ENCODE data around the gene RALGAPA2.

Gene RALGAPA2

GRCh38 chr20:20624914-20625313, 87.5 kb downstream of the RALGAPA2 start:
- no peak for DNase-seq (ENCODE audit: low read depth in 1 of 2, low spot score in 1 of 2)
- no peaks in the 10 kb centered on the region for H3K27me3 ChIP-seq (ENCODE audit: insufficient read depth, poor library complexity, severe bottlenecking)
- H3K27ac ChIP-seq (replicated peaks) = no peak overlapping the region
- H3K4me3 ChIP-seq (replicated peaks; ENCODE audit: insufficient read depth, low read length) = no peak overlapping the region
- TF ChIP-seq POLR2AphosphoS5 (IDR thresholded peaks at IDR 0.05; ENCODE audit: low read depth) = no peak
- TF ChIP-seq, protein P1, sequence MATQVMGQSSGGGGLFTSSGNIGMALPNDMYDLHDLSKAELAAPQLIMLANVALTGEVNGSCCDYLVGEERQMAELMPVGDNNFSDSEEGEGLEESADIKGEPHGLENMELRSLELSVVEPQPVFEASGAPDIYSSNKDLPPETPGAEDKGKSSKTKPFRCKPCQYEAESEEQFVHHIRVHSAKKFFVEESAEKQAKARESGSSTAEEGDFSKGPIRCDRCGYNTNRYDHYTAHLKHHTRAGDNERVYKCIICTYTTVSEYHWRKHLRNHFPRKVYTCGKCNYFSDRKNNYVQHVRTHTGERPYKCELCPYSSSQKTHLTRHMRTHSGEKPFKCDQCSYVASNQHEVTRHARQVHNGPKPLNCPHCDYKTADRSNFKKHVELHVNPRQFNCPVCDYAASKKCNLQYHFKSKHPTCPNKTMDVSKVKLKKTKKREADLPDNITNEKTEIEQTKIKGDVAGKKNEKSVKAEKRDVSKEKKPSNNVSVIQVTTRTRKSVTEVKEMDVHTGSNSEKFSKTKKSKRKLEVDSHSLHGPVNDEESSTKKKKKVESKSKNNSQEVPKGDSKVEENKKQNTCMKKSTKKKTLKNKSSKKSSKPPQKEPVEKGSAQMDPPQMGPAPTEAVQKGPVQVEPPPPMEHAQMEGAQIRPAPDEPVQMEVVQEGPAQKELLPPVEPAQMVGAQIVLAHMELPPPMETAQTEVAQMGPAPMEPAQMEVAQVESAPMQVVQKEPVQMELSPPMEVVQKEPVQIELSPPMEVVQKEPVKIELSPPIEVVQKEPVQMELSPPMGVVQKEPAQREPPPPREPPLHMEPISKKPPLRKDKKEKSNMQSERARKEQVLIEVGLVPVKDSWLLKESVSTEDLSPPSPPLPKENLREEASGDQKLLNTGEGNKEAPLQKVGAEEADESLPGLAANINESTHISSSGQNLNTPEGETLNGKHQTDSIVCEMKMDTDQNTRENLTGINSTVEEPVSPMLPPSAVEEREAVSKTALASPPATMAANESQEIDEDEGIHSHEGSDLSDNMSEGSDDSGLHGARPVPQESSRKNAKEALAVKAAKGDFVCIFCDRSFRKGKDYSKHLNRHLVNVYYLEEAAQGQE (IDR thresholded peaks at IDR 0.05; ENCODE audit: insufficient replicate concordance, low read depth) = no peak
- TF ChIP-seq, protein P2, sequence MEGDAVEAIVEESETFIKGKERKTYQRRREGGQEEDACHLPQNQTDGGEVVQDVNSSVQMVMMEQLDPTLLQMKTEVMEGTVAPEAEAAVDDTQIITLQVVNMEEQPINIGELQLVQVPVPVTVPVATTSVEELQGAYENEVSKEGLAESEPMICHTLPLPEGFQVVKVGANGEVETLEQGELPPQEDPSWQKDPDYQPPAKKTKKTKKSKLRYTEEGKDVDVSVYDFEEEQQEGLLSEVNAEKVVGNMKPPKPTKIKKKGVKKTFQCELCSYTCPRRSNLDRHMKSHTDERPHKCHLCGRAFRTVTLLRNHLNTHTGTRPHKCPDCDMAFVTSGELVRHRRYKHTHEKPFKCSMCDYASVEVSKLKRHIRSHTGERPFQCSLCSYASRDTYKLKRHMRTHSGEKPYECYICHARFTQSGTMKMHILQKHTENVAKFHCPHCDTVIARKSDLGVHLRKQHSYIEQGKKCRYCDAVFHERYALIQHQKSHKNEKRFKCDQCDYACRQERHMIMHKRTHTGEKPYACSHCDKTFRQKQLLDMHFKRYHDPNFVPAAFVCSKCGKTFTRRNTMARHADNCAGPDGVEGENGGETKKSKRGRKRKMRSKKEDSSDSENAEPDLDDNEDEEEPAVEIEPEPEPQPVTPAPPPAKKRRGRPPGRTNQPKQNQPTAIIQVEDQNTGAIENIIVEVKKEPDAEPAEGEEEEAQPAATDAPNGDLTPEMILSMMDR (IDR thresholded peaks at IDR 0.05; ENCODE audit: insufficient read depth, low read length) = no peak
- no peak for TF ChIP-seq SPI1 (IDR thresholded peaks at IDR 0.05; ENCODE audit: borderline replicate concordance, low read depth)
- TF ChIP-seq GABPA (IDR thresholded peaks at IDR 0.05; ENCODE audit: low read depth) = no peak

GRCh38 chr20:20621195-20621594, 91.2 kb downstream of the RALGAPA2 start:
- DNase-seq (ENCODE audit: low read depth in 1 of 2, low spot score in 1 of 2) = no peak
- TF ChIP-seq SPI1 (IDR thresholded peaks at IDR 0.05; ENCODE audit: borderline replicate concordance, low read depth) (no peak), GABPA (IDR thresholded peaks at IDR 0.05; ENCODE audit: low read depth) (no peak), POLR2AphosphoS5 (IDR thresholded peaks at IDR 0.05; ENCODE audit: low read depth) (no peak)
- TF ChIP-seq, protein P1 (IDR thresholded peaks at IDR 0.05; ENCODE audit: insufficient replicate concordance, low read depth) = no peak
- TF ChIP-seq, protein P2 (IDR thresholded peaks at IDR 0.05; ENCODE audit: insufficient read depth, low read length) = no peak
- Histone ChIP-seq H3K4me3 (replicated peaks; ENCODE audit: insufficient read depth, low read length) (no peak overlapping the region), H3K27ac (replicated peaks) (no peak overlapping the region), H3K27me3 (ENCODE audit: insufficient read depth, poor library complexity, severe bottlenecking) (no peaks in the 10 kb centered on the region)

DNA sequence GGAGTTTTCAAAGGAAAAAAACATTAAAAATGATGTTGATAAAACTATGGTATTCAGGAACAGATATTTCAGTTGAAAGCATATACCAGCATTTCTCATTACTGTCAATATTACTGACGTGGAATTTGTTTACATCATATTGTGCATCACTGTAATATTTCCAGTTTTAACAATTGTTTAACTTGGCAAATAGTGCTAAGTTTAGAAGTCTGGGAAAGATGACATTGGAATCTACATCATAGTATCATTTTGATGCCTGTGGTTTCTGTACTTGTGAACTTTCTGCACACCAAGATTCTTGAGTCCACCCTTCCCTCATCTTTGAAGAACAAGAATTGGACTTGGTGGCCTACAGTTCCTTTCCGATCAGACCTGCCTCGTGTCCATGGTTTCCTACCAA, 98.1 kb downstream of the RALGAPA2 start:
- TF ChIP-seq GABPA (IDR thresholded peaks at IDR 0.05; ENCODE audit: low read depth) (no peak), POLR2AphosphoS5 (IDR thresholded peaks at IDR 0.05; ENCODE audit: low read depth) (no peak), SPI1 (IDR thresholded peaks at IDR 0.05; ENCODE audit: borderline replicate concordance, low read depth) (no peak)
- TF ChIP-seq, protein P1 (IDR thresholded peaks at IDR 0.05; ENCODE audit: insufficient replicate concordance, low read depth) = no peak
- TF ChIP-seq, protein P2 (IDR thresholded peaks at IDR 0.05; ENCODE audit: insufficient read depth, low read length) = no peak
- no peak for DNase-seq (ENCODE audit: low read depth in 1 of 2, low spot score in 1 of 2)
- H3K27ac ChIP-seq (replicated peaks) = no peak overlapping the region
- no peak overlapping the region for H3K4me3 ChIP-seq (replicated peaks; ENCODE audit: insufficient read depth, low read length)
- H3K27me3 ChIP-seq (ENCODE audit: insufficient read depth, poor library complexity, severe bottlenecking) = no peaks in the 10 kb centered on the region

Measured in HL-60 (cell line).